Measurements from ENCODE around the gene ZNF761. TPM values are rescaled to one million over a fixed set of nuclear protein-coding genes. Genes with fewer than 3 reads are reported as not detected.
"Not testable (repeated sequence)": the region's sequence is repeated elsewhere in the genome, so short reads cannot be mapped to it uniquely, and the experiment has no call there.

ZNF761 gene
- total RNA-seq, 1 experiment from 2014 or later, result 32.7 TPM

DNA sequence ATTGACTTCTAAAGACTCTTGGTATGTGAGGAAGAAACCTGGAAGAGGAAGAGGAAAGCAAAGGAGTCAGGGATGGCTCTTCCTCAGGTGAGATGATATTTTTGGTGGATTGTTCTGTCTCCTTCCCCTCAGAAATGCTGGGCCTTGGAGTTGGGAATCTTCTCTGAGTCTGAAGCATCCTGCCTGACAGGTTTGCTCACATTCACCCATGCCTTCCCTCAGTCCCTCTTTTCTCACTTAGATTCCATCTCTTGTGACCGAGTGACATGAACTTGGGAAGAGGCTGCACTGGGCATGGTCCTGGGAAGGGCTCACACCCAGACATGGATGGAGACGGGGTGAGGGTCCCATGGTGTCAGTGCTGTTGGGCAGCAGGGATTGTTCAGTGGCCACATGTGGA, 52.0 kb downstream of the ZNF761 start:
- peak overlapping the region in 1 of 3 experiments; percentile 66; a peak in 1 of 7 replicates for H3K27ac Mint-ChIP-seq
- not testable (repeated sequence) for H3K4me1 Mint-ChIP-seq; H4K91ac ChIP-seq (ENCODE audit: insufficient read length, low read depth, low read length); H3K79me1 ChIP-seq (ENCODE audit: insufficient read depth, low read depth, low read length, poor library complexity, severe bottlenecking); H2BK20ac ChIP-seq (ENCODE audit: low read depth, low read length, poor library complexity, severe bottlenecking); H4K8ac ChIP-seq (replicated peaks; ENCODE audit: insufficient read length, low read depth, low read length); H2BK120ac ChIP-seq (ENCODE audit: low read depth, low read length, poor library complexity, severe bottlenecking); H3K9ac ChIP-seq (ENCODE audit: extremely low read depth, insufficient read length, low read length); H3K4me3 Mint-ChIP-seq; H4K20me1 ChIP-seq (ENCODE audit: control insufficient read depth, insufficient read depth, insufficient read length); H2BK15ac ChIP-seq (ENCODE audit: low read depth, low read length); H3K27me3 Mint-ChIP-seq (ENCODE audit: low read depth); H3K4me1 ChIP-seq (ENCODE audit: insufficient read depth, low read length); H2BK12ac ChIP-seq (ENCODE audit: insufficient read length, low read depth, low read length); H3K4ac ChIP-seq (ENCODE audit: low read depth, low read length); H3K23ac ChIP-seq (ENCODE audit: insufficient read length, low read depth, low read length); H2AK5ac ChIP-seq (ENCODE audit: insufficient read length, low read length); H3K23me2 ChIP-seq (ENCODE audit: insufficient read length, low read depth, low read length, poor library complexity, severe bottlenecking); H2BK5ac ChIP-seq (ENCODE audit: insufficient read length, low read length); H2AFZ ChIP-seq (ENCODE audit: low read length); H3K14ac ChIP-seq (ENCODE audit: insufficient read depth, low read length); H3K79me2 ChIP-seq (ENCODE audit: insufficient read depth, low read length); H3K18ac ChIP-seq (ENCODE audit: insufficient read length, low read depth, low read length); H3K56ac ChIP-seq (ENCODE audit: insufficient read length, low read depth, low read length); DNase-seq; H3K4me2 ChIP-seq (ENCODE audit: insufficient read depth, insufficient read length, low read length); H4K5ac ChIP-seq (ENCODE audit: insufficient read length, low read depth, low read length); H3T11ph ChIP-seq (ENCODE audit: low read length); H3K27me3 ChIP-seq (ENCODE audit: insufficient read depth, low read length); H3K27ac ChIP-seq (ENCODE audit: insufficient read length, low read depth, low read length)
- peaks cover 83 to 92% (median 90%) of the 10 kb centered on the region in 3 experiments for H3K36me3 Mint-ChIP-seq (ENCODE audit: insufficient read depth in 1 of 3, low read depth in 3 of 3)
- WGBS (ENCODE audit: extremely low coverage, insufficient read length, low lambda C conversion rate), result no CpG with 5 or more reads among the region's 2 CpGs
- H3K9me3 ChIP-seq (ENCODE audit: control insufficient read depth, low read depth, low read length), result peaks cover 23% of the 10 kb centered on the region
- H3K9me3 Mint-ChIP-seq, result peaks cover 38 to 66% of the 10 kb centered on the region in 2 experiments

Data from H9 (cell line).